Stomach (tissue), 9 donors: Measurements from ENCODE around the gene CEP41. TPM values are rescaled to one million over a fixed set of nuclear protein-coding genes. Genes with fewer than 3 reads are reported as not detected.
A peak's percentile ranks its signal among the peaks of the same experiment; 100 is the strongest.

Experiments used
- DNase-seq, 2 donors: peaks; one replicate each; pipeline versions ENCODE4 v3.0.0 to v3.0.0-alpha.2; 2013 to 2019
- H3K27ac ChIP-seq, 5 donors: fragments of 200-600 bp in 4 of 5; sonication (generic) in 4 of 5; one replicate each; pipeline ENCODE4 v1.5.1; 2013 to 2019; ENCODE audit warnings: mild to moderate bottlenecking in 1 of 5, moderate library complexity in 1 of 5
- H3K27me3 ChIP-seq, 3 donors: fragments of 200-600 bp; sonication (generic); one replicate each; pipeline ENCODE4 v1.5.1; 2017 to 2019; ENCODE audit warnings: mixed run types in 1 of 3
- H3K36me3 ChIP-seq, 4 donors: fragments of 200-600 bp; sonication (generic); 1 replicate in 3 of 4; 2 replicates in 1 of 4; pipeline ENCODE4 v1.5.1; 2016 to 2019
- H3K4me1 ChIP-seq, 4 donors: fragments of 200-600 bp; sonication (generic); one replicate each; pipeline ENCODE4 v1.5.1; 2016 to 2019
- H3K4me3 ChIP-seq, 4 donors: fragments of 200-600 bp; sonication (generic) in 3 of 4; one replicate each; pipeline ENCODE4 v1.5.1; 2016 to 2019; ENCODE audit warnings: mild to moderate bottlenecking in 1 of 4
- H3K9me3 ChIP-seq, 4 donors: fragments of 200-600 bp; sonication (generic); one replicate each; pipeline ENCODE4 v1.5.1; 2016 to 2019
- EP300 ChIP-seq: sonication (generic); formaldehyde crosslinking; IDR thresholded peaks from one replicate; pipeline ENCODE4 v1.6.1; 2017; ENCODE audit warnings: antibody characterized with exemption
- POLR2A ChIP-seq, 4 donors: fragments of 450-650 bp; IDR thresholded peaks; one replicate each; pipeline ENCODE4 v1.6.1; 2016; ENCODE audit warnings: antibody characterized with exemption in 4 of 4, control low read depth in 2 of 4, mild to moderate bottlenecking in 1 of 4, moderate library complexity in 1 of 4
- POLR2AphosphoS5 ChIP-seq, 3 donors: sonication (generic); formaldehyde crosslinking; IDR thresholded peaks; one replicate each; pipeline ENCODE4 v1.6.1; 2016; ENCODE audit warnings: antibody characterized with exemption in 3 of 3
- WGBS, 5 donors: extraction: QIAGEN DNeasy Blood & Tissue Kit in 3 of 5; methylation state at CpG; one replicate each; pipeline versions ENCODE4 v1.1.5 to v1.1.7; 2013 to 2018; 5-methylcytosine and 5-hydroxymethylcytosine counted together
- intact Hi-C: fragments of 100-400 bp; cut with DNase I; formaldehyde crosslinking; loops from one replicate; pipeline ENCODE4 v1.15.1; 2023; ENCODE audit warnings: low total_unique reads
- polyA plus RNA-seq, 3 donors: library from polyadenylated mRNA; stranded (reverse); fragments of 200-250 nt; gene quantifications; one replicate each; pipeline ENCODE4 v1.2.3, GENCODE V29; 2013
- total RNA-seq, 5 donors: library from RNA; depleted of rRNA; stranded (reverse); fragments of >200 nt; gene quantifications; one replicate each; pipeline versions ENCODE4 v1.1.0 to v1.2.3, GENCODE V29; 2014 to 2016
- TF ChIP-seq, protein P1 (sequence below), 7 experiments: fragments of 450-650 bp in 4 of 7; fragments of 200-600 bp in 3 of 7; sonication (generic) in 3 of 7; IDR thresholded peaks; one replicate each; pipeline ENCODE4 v1.5.1; 2016 to 2019; ENCODE audit warnings: antibody characterized with exemption in 7 of 7, control low read depth in 2 of 7, mild to moderate bottlenecking in 1 of 7
- donor health status: healthy with polysubstance abuse.
- donor health status: Bipolar disorder and iron deficiency.
- donor health status: healthy.

The CEP41 gene
- total and polyA plus RNA-seq, 8 donors: 0.58 to 6.2 (median 3.0) TPM

DNA sequence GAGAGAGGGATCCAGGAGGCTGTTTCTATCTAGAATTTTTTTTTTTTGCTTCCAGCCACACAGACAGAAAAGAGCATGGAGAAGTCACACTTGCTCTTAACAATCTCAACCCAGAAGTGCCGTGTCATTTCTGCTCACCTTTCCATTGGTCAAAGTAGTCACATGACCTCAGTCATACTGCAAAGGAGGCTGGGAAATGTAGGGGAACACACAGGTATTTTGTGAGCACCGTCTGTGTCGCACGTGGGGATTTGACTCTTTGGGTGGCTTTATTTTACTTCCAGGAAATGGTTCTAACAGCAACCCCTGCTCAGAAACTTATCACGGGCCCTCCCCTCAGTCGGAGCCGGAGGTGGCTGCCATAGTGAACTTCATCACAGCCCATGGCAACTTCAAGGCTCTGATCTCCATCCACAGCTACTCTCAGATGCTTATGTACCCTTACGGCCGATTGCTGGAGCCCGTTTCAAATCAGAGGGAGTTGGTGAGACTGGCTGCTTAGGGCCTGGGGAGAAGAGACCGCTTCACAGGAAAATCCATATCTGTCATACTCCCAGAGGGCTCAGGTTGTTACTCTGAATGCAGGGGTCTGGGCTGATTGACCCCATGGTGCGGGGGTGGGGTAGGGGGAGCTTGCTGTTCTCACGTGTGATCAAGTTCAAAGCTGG is 73.6 kb downstream of the CEP41 start:
- Histone ChIP-seq H3K9me3 (no peaks in the 10 kb centered on the region), H3K4me3 (no peak overlapping the region), H3K4me1 (peaks cover 0 to 30% (median 21%) of the 10 kb centered on the region in 4 donors), H3K27me3 (no peaks in the 10 kb centered on the region), H3K36me3 (no peaks in the 10 kb centered on the region), H3K27ac (no peak overlapping the region)
- TF ChIP-seq, protein P1, sequence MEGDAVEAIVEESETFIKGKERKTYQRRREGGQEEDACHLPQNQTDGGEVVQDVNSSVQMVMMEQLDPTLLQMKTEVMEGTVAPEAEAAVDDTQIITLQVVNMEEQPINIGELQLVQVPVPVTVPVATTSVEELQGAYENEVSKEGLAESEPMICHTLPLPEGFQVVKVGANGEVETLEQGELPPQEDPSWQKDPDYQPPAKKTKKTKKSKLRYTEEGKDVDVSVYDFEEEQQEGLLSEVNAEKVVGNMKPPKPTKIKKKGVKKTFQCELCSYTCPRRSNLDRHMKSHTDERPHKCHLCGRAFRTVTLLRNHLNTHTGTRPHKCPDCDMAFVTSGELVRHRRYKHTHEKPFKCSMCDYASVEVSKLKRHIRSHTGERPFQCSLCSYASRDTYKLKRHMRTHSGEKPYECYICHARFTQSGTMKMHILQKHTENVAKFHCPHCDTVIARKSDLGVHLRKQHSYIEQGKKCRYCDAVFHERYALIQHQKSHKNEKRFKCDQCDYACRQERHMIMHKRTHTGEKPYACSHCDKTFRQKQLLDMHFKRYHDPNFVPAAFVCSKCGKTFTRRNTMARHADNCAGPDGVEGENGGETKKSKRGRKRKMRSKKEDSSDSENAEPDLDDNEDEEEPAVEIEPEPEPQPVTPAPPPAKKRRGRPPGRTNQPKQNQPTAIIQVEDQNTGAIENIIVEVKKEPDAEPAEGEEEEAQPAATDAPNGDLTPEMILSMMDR (IDR thresholded peaks at IDR 0.05): no peak
- no peak for TF ChIP-seq POLR2A (IDR thresholded peaks at IDR 0.05)
- no peak for TF ChIP-seq POLR2AphosphoS5 (IDR thresholded peaks at IDR 0.05)
- no peak for TF ChIP-seq EP300
- intact Hi-C loops: no loop called here
- DNase-seq: no peak
- 86 to 95% (median 89%) methylated on average over 13 of the region's 13 CpGs for WGBS, 5 donors

DNA sequence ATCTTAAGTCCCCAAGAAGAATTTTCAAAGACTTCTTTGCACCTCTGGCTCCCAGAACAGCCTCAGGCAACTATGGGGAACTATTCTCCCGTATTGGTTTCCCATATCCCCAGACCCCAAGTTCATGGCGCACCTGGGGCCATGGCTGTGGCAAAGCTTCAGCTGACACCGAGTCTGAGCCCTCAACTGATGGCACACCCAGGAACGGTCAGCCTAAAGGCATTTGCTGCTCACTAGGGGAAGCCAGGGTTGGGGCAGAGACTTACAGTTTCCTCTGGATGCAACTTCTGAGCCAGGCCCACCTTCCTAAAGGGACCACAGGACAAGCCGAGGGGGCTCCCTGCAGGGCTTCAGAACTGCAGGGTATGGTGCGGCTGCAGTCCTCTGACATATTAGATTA is 74.3 kb downstream of the CEP41 start:
- no peaks in the 10 kb centered on the region for H3K9me3 ChIP-seq
- H3K27ac ChIP-seq: peak overlapping the region in 1 of 5 donors; percentile 52
- 83 to 95% (median 89%) methylated on average over 4 to 6 of the region's 6 CpGs for WGBS, 5 donors
- TF ChIP-seq POLR2A (IDR thresholded peaks at IDR 0.05) (no peak), POLR2AphosphoS5 (IDR thresholded peaks at IDR 0.05) (no peak), EP300 (no peak)
- TF ChIP-seq, protein P1 (IDR thresholded peaks at IDR 0.05): no peak
- no peak for DNase-seq
- H3K4me1 ChIP-seq: peaks cover 0 to 28% (median 21%) of the 10 kb centered on the region in 4 donors
- H3K27me3 ChIP-seq: no peaks in the 10 kb centered on the region
- H3K36me3 ChIP-seq: no peaks in the 10 kb centered on the region
- H3K4me3 ChIP-seq: no peak overlapping the region
- intact Hi-C loops: no loop called here

DNA sequence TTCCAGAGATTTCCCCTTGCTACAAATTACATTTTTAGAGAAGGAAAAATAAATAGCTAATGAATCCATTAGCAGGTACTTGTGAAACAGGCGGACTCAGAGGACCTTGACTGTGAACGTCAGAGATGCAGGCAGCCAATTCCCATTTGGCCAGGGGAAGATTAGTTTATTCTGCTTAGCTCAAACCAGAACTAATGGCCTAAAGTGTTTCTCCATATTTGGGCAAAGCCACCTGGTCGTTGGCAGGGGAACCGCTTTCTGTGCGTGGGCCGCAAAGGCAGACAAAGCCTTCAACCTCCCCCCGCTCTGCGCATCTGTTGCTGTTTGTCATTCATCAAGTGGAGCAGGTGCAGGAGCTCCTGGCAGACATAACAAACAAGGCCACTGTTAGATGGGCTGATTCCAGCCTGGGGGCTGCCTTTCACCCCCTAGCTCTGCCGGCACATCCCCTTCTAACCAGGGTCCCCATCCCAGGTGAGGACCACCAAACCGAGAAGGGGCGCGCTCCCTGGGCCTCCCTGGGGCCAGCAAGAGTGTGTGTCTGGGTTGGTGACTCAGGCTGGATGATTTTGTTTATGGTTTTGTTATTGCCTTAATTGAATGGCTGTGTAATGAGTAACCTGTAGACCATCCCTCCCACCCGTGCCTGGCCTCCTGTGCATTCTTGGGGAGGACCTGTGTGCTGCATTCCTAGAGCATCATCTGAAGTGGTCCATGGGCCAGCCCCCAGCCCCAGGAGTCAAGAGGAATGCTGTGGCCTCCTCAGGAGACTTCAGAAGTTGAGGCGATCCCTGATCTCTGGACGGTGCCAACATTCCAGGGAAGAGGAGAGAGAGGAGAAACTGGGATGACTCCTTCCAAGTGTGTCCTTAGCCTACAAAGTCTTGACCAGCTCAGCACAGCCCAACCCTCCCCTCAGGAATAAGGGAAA is 75.0 kb downstream of the CEP41 start:
- Histone ChIP-seq H3K4me3 (no peak overlapping the region), H3K27ac (peak overlapping the region in 4 of 5 donors; percentile 23 to 67 (median 34)), H3K36me3 (no peaks in the 10 kb centered on the region), H3K4me1 (peaks cover 0 to 22% (median 18%) of the 10 kb centered on the region in 4 donors), H3K9me3 (peaks cover 0 to 1% (median 0%) of the 10 kb centered on the region in 4 donors), H3K27me3 (no peaks in the 10 kb centered on the region)
- TF ChIP-seq EP300 (no peak), POLR2AphosphoS5 (IDR thresholded peaks at IDR 0.05) (no peak), POLR2A (IDR thresholded peaks at IDR 0.05) (no peak)
- TF ChIP-seq, protein P1 (IDR thresholded peaks at IDR 0.05): no peak
- intact Hi-C loops: no loop called here
- 65 to 81% (median 76%) methylated on average over 15 of the region's 15 CpGs for WGBS, 5 donors
- DNase-seq: peak; percentile 28 to 91

DNA sequence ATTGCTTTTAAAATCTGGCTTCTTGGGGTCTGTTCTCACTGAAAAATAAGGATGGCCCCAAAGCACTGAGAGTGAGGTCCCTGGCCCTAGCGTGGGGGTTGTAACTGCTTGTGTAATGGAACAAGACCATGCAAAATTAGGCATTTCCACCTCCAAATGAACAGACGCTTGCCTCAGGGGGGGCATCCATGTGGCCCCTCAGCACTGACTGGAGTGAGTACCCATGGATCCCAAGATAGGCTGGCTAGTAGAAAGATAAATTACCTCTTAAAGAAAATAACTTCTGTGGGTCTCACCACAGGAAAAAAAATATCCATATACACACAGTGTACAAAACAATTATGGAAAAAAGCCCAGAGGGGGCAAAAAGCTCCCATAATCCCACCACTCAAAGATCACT is 75.7 kb downstream of the CEP41 start:
- Histone ChIP-seq H3K27ac (peak overlapping the region in 3 of 5 donors; percentile 23 to 67 (median 38)), H3K9me3 (peaks cover 0 to 8% (median under 1%) of the 10 kb centered on the region in 4 donors), H3K4me1 (peaks cover 0 to 15% (median 15%) of the 10 kb centered on the region in 4 donors), H3K36me3 (no peaks in the 10 kb centered on the region), H3K27me3 (no peaks in the 10 kb centered on the region), H3K4me3 (no peak overlapping the region)
- no peak for DNase-seq
- no peak for TF ChIP-seq EP300
- WGBS, 5 donors: 81 to 94% (median 86%) methylated on average over 2 of the region's 2 CpGs
- intact Hi-C loops: no loop called here
